AG10803 (cell line): Measurements from ENCODE around the gene TRPM6.

Experiments
- DNase-seq: peaks from one replicate; pipeline ENCODE4 v3.0.0; 2010; ENCODE audit warnings: low read depth
- H3K4me3 ChIP-seq: 2 replicates; pipeline ENCODE4 v1.5.1; 2011; ENCODE audit warnings: mild to moderate bottlenecking, low read length, control low read depth
- TF ChIP-seq, protein P1 (sequence below): conservative IDR thresholded peaks from 2 replicates; pipeline ENCODE4 v1.5.1; 2011; ENCODE audit warnings: mild to moderate bottlenecking, low read length, control low read depth, inconsistent platforms

The TRPM6 gene

DNA sequence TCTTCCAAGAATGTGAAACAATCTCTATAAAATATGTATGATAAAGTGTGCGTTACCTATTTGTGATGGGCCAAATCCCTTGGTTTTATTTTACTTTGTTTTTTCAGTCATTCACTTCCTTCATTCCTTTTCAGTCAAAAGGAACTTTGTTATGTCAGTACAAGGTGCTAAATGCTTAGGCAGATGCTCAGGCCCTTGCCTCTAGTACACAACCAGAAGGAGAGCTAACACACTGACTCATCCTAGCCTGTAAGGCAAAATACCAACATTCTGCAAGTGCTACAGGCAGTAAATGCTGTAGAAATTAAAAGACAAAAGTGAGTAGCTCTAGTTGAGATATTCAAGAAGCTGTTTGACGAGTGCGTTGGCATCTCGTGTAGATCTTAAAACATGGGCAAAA is 49.4 kb downstream of the TRPM6 start:
- TF ChIP-seq, protein P1, sequence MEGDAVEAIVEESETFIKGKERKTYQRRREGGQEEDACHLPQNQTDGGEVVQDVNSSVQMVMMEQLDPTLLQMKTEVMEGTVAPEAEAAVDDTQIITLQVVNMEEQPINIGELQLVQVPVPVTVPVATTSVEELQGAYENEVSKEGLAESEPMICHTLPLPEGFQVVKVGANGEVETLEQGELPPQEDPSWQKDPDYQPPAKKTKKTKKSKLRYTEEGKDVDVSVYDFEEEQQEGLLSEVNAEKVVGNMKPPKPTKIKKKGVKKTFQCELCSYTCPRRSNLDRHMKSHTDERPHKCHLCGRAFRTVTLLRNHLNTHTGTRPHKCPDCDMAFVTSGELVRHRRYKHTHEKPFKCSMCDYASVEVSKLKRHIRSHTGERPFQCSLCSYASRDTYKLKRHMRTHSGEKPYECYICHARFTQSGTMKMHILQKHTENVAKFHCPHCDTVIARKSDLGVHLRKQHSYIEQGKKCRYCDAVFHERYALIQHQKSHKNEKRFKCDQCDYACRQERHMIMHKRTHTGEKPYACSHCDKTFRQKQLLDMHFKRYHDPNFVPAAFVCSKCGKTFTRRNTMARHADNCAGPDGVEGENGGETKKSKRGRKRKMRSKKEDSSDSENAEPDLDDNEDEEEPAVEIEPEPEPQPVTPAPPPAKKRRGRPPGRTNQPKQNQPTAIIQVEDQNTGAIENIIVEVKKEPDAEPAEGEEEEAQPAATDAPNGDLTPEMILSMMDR = no peak
- DNase-seq = peak; percentile 2
- H3K4me3 ChIP-seq = no peak overlapping the region

GRCh38 chr9:74824654-74825053 is 63.1 kb downstream of the TRPM6 start:
- DNase-seq = peak; percentile 40
- TF ChIP-seq, protein P1 = no peak
- H3K4me3 ChIP-seq = no peak overlapping the region

- TF ChIP-seq, protein P1 = no peak
- H3K4me3 ChIP-seq = no peak overlapping the region
- DNase-seq = no peak
Measured at GRCh38 chr9:74821636-74822035, 66.1 kb downstream of the TRPM6 start.

- H3K4me3 ChIP-seq = no peak overlapping the region
- TF ChIP-seq, protein P1 = no peak
- no peak for DNase-seq
Measured at GRCh38 chr9:74817816-74818215, 69.9 kb downstream of the TRPM6 start.

DNA sequence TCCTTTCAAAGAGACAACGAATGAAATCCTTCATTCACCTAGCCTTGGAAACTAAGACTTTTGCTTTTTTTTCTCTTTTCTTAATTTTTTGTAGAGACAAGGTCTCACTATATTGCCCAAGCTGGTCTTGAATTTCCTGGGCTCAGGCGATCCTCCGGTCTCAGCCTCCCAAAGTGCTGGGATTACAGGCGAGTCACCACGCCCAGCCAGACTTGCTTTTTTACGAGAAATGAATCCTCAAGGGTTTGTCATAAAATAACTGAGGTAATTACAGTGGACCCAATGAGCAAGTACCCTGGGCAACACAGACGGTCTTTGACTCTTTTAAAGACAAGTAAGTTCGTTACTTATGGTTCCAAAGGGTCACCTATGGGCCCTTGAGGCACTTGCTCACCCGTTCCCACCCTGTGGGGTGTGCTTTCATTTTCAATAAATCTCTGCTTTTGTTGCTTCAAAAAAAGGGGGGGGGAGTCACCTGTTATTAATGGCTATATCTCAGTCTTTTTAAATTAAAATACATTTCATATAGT is 70.4 kb downstream of the TRPM6 start:
- no peak overlapping the region for H3K4me3 ChIP-seq
- DNase-seq = no peak
- TF ChIP-seq, protein P1 = no peak

DNA sequence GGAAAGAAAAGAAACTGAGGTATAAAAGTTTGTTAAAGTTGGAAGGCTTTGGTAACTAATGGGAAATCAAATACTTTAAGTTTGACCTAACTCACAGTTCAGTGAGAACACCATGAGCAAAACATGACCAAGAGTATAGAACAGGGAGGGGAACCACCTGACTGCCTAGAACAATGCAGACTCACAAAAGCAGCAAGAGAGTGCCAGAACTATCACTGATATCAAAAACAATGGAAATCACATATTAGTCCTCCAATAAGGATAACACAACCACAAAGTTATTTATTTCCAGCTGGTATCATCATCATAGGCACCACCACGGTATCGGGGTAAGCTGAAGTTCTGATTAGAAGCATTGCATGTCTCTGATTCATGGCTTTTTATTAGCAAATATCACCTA is 77.5 kb downstream of the TRPM6 start:
- TF ChIP-seq, protein P1 = no peak

DNA sequence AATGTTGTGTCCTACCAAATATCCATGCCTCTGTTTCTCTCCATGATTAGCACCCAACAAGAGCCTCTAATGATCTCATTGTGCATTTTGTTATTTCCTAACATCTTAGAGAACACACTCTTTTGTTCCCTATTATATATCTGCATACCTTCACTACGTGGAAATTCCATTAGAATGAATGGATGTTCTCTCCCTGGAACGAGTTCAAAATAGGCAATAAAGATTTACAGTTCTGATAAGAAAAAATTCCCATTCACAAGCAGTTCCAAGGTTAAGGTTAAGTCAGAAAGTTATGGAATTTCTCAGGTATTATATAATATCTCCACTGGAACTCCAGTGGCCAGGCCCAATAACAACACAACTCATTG is 83.7 kb downstream of the TRPM6 start:
- TF ChIP-seq, protein P1 = no peak
- no peak overlapping the region for H3K4me3 ChIP-seq
- DNase-seq = no peak

More for the DNA sequence above, 77.5 kb downstream of the TRPM6 start:
- DNase-seq = no peak
- no peak overlapping the region for H3K4me3 ChIP-seq
